Tibial nerve (tissue), 4 donors: ENCODE results near the gene SEC16A. TPM values are rescaled to one million over a fixed set of nuclear protein-coding genes. Genes with fewer than 3 reads are reported as not detected.

ENCODE experiments used
- DNase-seq, 2 donors: peaks; one replicate each; pipeline ENCODE4 v3.0.0-alpha.2; 2019; ENCODE audit warnings: low spot score in 2 of 2
- H3K27ac ChIP-seq, 4 donors: fragments of 200-600 bp; sonication (generic) in 3 of 4; one replicate each; pipeline ENCODE4 v1.5.1; 2017 to 2019; ENCODE audit warnings: mild to moderate bottlenecking in 1 of 4
- H3K27me3 ChIP-seq, 2 donors: fragments of 200-600 bp; sonication (generic) in 1 of 2; one replicate each; pipeline versions ENCODE4 v1.5.1 to v1.6.0; 2017 to 2019
- H3K36me3 ChIP-seq, 3 donors: fragments of 200-600 bp; sonication (generic); one replicate each; pipeline ENCODE4 v1.5.1; 2018 to 2019
- H3K4me1 ChIP-seq, 4 donors: fragments of 200-600 bp; sonication (generic) in 3 of 4; one replicate each; pipeline ENCODE4 v1.5.1; 2017 to 2019
- H3K4me3 ChIP-seq, 4 donors: fragments of 200-600 bp; sonication (generic) in 3 of 4; one replicate each; pipeline ENCODE4 v1.5.1; 2017 to 2019; ENCODE audit warnings: mild to moderate bottlenecking in 1 of 4, moderate library complexity in 1 of 4
- H3K9me3 ChIP-seq, 4 donors: fragments of 200-600 bp; sonication (generic) in 3 of 4; one replicate each; pipeline ENCODE4 v1.5.1; 2017 to 2019
- CTCF ChIP-seq, 5 experiments: fragments of 200-600 bp in 3 of 5; fragments of 450-650 bp in 2 of 5; sonication (generic) in 3 of 5; IDR thresholded peaks; one replicate each; pipeline ENCODE4 v1.5.1; 2016 to 2019; ENCODE audit warnings: antibody characterized with exemption in 5 of 5, mild to moderate bottlenecking in 3 of 5, moderate library complexity in 2 of 5
- EP300 ChIP-seq, 2 donors: sonication (generic); formaldehyde crosslinking; IDR thresholded peaks; one replicate each; pipeline ENCODE4 v1.6.1; 2017; ENCODE audit warnings: antibody characterized with exemption in 2 of 2, mild to moderate bottlenecking in 1 of 2
- POLR2A ChIP-seq, 2 donors: fragments of 450-650 bp; IDR thresholded peaks; one replicate each; pipeline ENCODE4 v1.6.1; 2017; ENCODE audit warnings: antibody characterized with exemption in 2 of 2, mild to moderate bottlenecking in 2 of 2, moderate library complexity in 2 of 2
- WGBS, 2 donors: methylation state at CpG; one replicate each; pipeline ENCODE4 v1.1.5; 2018; 5-methylcytosine and 5-hydroxymethylcytosine counted together
- total RNA-seq, 4 donors: library from RNA; depleted of rRNA; stranded (reverse); fragments of >200 nt; gene quantifications; one replicate each; pipeline ENCODE4 v1.1.0, GENCODE V29; 2016

Gene SEC16A
- total RNA-seq, 4 donors from 2014 or later: 45.8 to 67.5 (median 47.9) TPM

GRCh38 chr9:136530461-136531089, 47.7 kb upstream of the SEC16A start:
- no peak overlapping the region for H3K4me3 ChIP-seq
- WGBS, 2 donors: 29 to 35% methylated on average over 6 to 16 of the region's 20 CpGs
- peaks cover 0 to 97% (median 87%) of the 10 kb centered on the region in 4 donors for H3K4me1 ChIP-seq

DNA sequence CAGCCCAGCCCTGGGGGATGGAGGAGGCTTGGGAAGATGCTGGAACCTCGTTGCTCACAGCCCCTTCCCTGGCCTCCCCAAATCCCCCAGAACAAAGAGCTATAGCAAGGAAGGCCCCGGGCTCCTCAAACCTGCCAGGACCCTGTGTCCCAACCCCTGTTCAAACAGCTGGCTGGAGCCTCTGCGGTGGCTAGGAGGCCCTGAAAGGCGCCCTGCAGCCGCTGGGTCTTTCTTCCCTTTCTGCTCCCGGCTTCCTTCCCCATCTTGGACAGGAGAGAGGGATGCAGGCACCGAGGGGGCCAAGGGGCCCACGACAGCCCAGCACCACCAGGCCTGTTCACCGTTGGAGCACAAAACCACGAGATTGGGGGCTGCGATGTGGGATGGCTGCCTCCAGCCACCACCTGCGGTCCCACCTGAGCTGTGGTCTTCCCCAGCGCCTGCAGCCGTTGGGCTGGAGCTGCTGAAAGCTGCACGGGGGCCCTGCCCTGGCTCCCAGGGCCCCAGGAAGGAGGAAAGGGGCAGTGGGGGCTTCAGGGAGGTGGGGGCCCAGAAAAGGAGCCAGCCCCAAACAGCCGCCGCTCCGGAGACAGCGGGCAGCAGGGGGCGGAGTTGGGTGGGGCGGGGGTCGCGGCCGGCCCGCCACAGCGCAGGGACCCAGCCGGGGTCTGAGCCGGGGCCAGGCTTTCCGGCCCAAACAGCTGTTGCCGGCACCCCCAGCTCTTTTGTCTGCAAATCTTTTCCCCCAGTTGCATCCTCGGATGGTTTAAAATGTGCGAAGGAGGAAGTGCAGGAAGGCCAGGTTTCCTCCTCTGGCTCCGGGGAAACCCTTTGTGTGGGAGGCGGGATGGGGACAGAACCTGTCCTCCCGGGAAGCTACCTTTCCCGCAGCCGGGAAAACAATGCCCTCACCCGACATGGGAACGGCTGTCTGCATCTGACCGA, 46.9 kb upstream of the SEC16A start:
- H3K27me3 ChIP-seq: no peaks in the 10 kb centered on the region
- peak in 1 of 2 donors; percentile 11 for TF ChIP-seq EP300 (IDR thresholded peaks at IDR 0.05)
- no peak for TF ChIP-seq CTCF (IDR thresholded peaks at IDR 0.05)
- H3K4me1 ChIP-seq: peaks cover 0 to 99% (median 92%) of the 10 kb centered on the region in 4 donors
- H3K4me3 ChIP-seq: no peak overlapping the region
- DNase-seq: no peak
- no peaks in the 10 kb centered on the region for H3K9me3 ChIP-seq
- peak overlapping the region in 3 of 4 donors; percentile 45 to 86 (median 56) for H3K27ac ChIP-seq
- H3K36me3 ChIP-seq: no peaks in the 10 kb centered on the region
- WGBS, 2 donors: 38 to 48% methylated on average over 29 to 36 of the region's 40 CpGs

More at GRCh38 chr9:136530461-136531089, 47.7 kb upstream of the SEC16A start:
- TF ChIP-seq CTCF (IDR thresholded peaks at IDR 0.05) (no peak), POLR2A (IDR thresholded peaks at IDR 0.05) (no peak), EP300 (IDR thresholded peaks at IDR 0.05) (no peak)
- no peaks in the 10 kb centered on the region for H3K36me3 ChIP-seq
- H3K9me3 ChIP-seq: no peaks in the 10 kb centered on the region
- peak overlapping the region in 3 of 4 donors; percentile 21 to 86 (median 73) for H3K27ac ChIP-seq
- no peaks in the 10 kb centered on the region for H3K27me3 ChIP-seq
- DNase-seq: no peak

DNA sequence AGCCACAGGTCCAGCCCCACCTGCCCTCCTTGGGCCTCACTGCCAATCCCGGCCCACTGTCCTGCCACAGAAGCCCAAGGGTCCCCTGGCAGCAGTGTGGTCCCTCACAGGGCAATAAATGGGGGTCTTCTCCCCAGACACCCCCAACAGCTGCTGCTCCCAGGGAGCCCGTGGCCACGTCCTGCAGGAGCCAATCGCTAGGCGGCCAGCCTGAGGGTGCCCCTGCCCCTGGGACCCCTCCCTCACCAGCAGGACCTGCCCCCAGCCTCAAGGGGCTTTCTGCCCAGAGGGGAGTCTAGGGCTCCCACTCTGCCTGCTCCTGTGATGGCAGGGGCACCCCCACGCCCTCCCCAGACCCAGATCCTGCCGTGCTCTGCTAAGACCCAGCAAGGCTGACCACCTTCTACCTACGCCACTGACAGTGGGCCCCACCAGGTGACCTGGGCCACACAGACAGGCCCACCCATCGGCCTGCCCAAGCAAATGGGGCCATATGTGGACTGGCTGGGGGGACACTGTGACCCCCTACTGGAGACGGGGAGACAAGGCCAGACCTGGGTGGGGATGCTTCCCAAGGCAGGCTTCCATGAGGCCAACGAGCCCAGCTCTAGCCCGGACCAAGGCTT, 46.0 kb upstream of the SEC16A start:
- DNase-seq: no peak
- Histone ChIP-seq H3K9me3 (no peaks in the 10 kb centered on the region), H3K4me3 (no peak overlapping the region), H3K36me3 (peaks cover 0 to under 1% (median 0%) of the 10 kb centered on the region in 3 donors), H3K27ac (peak overlapping the region in 3 of 4 donors; percentile 45 to 86 (median 56)), H3K27me3 (no peaks in the 10 kb centered on the region), H3K4me1 (peaks cover 0 to 100% (median 92%) of the 10 kb centered on the region in 4 donors)
- no peak for TF ChIP-seq POLR2A (IDR thresholded peaks at IDR 0.05)
- 76 to 92% methylated on average over 9 to 11 of the region's 12 CpGs for WGBS, 2 donors

DNA sequence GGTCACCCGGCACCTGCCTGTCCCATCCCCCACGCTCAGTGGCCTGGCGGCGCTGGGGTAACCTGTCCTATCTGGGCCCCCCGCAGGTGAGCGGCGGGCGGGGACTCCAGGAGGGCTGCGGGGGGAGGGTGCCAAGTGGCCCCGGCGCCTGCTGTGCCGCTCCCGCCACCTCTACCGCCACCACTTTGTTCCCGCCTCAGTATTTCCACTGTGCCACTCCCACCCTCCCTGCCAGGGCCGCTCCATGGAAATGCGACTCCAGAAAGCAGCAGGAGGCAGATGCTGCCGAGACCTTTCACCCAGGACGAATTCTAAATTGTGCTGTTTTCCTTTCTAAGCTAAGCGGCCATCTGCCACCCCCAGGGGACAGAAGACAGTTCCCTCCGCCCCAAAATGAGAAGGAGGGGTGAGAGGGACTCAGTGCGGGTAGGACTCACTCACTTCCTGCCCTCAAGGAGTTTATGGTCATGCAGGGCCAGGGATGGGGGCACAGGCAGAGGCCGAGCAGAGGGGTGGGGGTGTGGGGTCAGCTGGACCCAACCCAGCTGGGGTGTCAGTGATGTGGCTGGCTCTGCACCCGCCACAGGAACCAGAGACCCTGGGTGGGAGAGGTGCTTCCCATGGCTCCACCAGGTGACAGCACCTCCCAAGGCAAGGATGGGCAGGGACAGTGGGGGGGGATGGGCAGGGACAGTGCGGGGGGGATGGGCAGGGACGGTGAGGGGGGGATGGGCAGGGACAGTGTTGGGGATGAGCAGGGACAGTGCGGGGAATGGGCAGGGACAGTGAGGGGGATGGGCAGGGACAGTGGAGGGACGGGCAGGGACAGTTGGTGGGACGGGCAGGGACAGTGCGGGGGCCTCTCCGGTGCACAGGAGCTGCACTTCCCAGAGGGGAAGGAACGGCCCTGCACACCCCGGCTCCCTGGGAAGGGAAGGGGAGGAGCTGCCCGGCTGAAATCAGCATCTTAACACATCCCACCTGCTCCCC, 45.2 kb upstream of the SEC16A start:
- WGBS, 2 donors: 61 to 62% methylated on average over 29 to 31 of the region's 34 CpGs
- Histone ChIP-seq H3K4me1 (peaks cover 0 to 100% (median 87%) of the 10 kb centered on the region in 4 donors), H3K27ac (peak overlapping the region in 3 of 4 donors; percentile 76 to 90 (median 86)), H3K9me3 (no peaks in the 10 kb centered on the region), H3K27me3 (no peaks in the 10 kb centered on the region), H3K4me3 (no peak overlapping the region), H3K36me3 (peaks cover 0 to 9% (median 0%) of the 10 kb centered on the region in 3 donors)
- TF ChIP-seq POLR2A (IDR thresholded peaks at IDR 0.05): no peak
- TF ChIP-seq EP300 (IDR thresholded peaks at IDR 0.05): peak in 1 of 2 donors; percentile 16
- TF ChIP-seq CTCF (IDR thresholded peaks at IDR 0.05): no peak
- no peak for DNase-seq
